Endometrial microvascular endothelial cells (primary cell): ENCODE measurements around the gene TLE3. TPM values are rescaled to one million over a fixed set of nuclear protein-coding genes. Genes with fewer than 3 reads are reported as not detected.
"Not testable (repeated sequence)": the region's sequence is repeated elsewhere in the genome, so short reads cannot be mapped to it uniquely, and the experiment has no call there.

ENCODE experiments used
- in situ Hi-C: cut with HindIII; loops from 2 replicates; pipeline ENCODE4 v1.10.0; 2017; ENCODE audit warnings: low sequenced_read_pairs, low pct_unique_long_range_greater_than_20kb; ENCODE audit errors: inconsistent ontology term
- total RNA-seq: library from RNA; depleted of rRNA; stranded (reverse); fragments of >200 nt; gene quantifications from one replicate; pipeline ENCODE4 v1.2.3, GENCODE V29; 2015; ENCODE audit errors: inconsistent ontology term

The TLE3 gene
- 28.5 TPM for total RNA-seq

GRCh38 chr15:70097321-70098152 is at the start of gene TLE3:
Gene TLE3 (minus strand): TSS chr15:70097917. CDS start chr15:70096798, 1,119 bp downstream.
- in situ Hi-C loops, result no loop called here

- in situ Hi-C loops, result no loop called here
These were observed 49.6 kb upstream of the TLE3 start for GRCh38 chr15:70147178-70147760.

- in situ Hi-C loops, result no loop called here
These were observed 49.1 kb upstream of the TLE3 start for GRCh38 chr15:70146771-70147170.

GRCh38 chr15:70146162-70146561 is 48.4 kb upstream of the TLE3 start:
- in situ Hi-C loops, result no loop called here

- in situ Hi-C loops, result no loop called here
These were observed 47.5 kb upstream of the TLE3 start for GRCh38 chr15:70145261-70145660.

- in situ Hi-C loops, result no loop called here
These were observed 44.8 kb upstream of the TLE3 start for GRCh38 chr15:70142322-70143191.

GRCh38 chr15:70142072-70142321 is 44.3 kb upstream of the TLE3 start:
- in situ Hi-C loops, result no loop called here

GRCh38 chr15:70141376-70142071 is 43.8 kb upstream of the TLE3 start:
- in situ Hi-C loops, result no loop called here

- in situ Hi-C loops, result no loop called here
These were observed 43.0 kb upstream of the TLE3 start for GRCh38 chr15:70140543-70141375.

- in situ Hi-C loops, result no loop called here
These were observed 42.4 kb upstream of the TLE3 start for GRCh38 chr15:70140025-70140542.

GRCh38 chr15:70137967-70138366 is 40.2 kb upstream of the TLE3 start:
- in situ Hi-C loops, result no loop called here

- in situ Hi-C loops, result not testable (repeated sequence)
These were observed 39.3 kb upstream of the TLE3 start for GRCh38 chr15:70137021-70137420.

GRCh38 chr15:70133781-70134421 is 36.2 kb upstream of the TLE3 start:
- in situ Hi-C loops, result no loop called here

- in situ Hi-C loops, result no loop called here
These were observed 35.6 kb upstream of the TLE3 start for GRCh38 chr15:70133296-70133695.

- in situ Hi-C loops, result no loop called here
These were observed 34.9 kb upstream of the TLE3 start for GRCh38 chr15:70132571-70132970.

GRCh38 chr15:70132139-70132538 is 34.4 kb upstream of the TLE3 start:
- in situ Hi-C loops, result no loop called here

- in situ Hi-C loops, result loop anchor here (10.0 kb wide), 1 partner anchor 236 kb away; no protein-coding TSS in a partner anchor
These were observed 30.9 kb upstream of the TLE3 start for GRCh38 chr15:70128414-70129140.
